Nephron progenitor cell (in vitro differentiated cells): ENCODE data around the gene TWSG1.

Source experiments
- DNase-seq: peaks from one replicate; pipeline ENCODE4 v3.0.0; 2021
- H3K27ac Mint-ChIP-seq: 2 replicates; pipeline ENCODE4 v1.8.0; 2021; ENCODE audit warnings: mild to moderate bottlenecking, moderate library complexity, mixed read lengths
- H3K27me3 Mint-ChIP-seq: 2 replicates; pipeline ENCODE4 v1.8.0; 2021; ENCODE audit warnings: mild to moderate bottlenecking, low read depth, mixed read lengths; ENCODE audit not compliant: poor library complexity
- H3K36me3 Mint-ChIP-seq: 2 replicates; pipeline ENCODE4 v1.8.0; 2021; ENCODE audit warnings: low read depth, mixed read lengths
- H3K4me1 Mint-ChIP-seq: 2 replicates; pipeline ENCODE4 v1.8.0; 2021; ENCODE audit warnings: mixed read lengths
- H3K4me3 Mint-ChIP-seq: 2 replicates; pipeline ENCODE4 v1.8.0; 2021; ENCODE audit warnings: mild to moderate bottlenecking, moderate library complexity, mixed read lengths
- H3K9me3 Mint-ChIP-seq: 2 replicates; pipeline ENCODE4 v1.8.0; 2021; ENCODE audit warnings: mild to moderate bottlenecking, moderate library complexity, mixed read lengths
- TF ChIP-seq, protein P1 (sequence below): fragments of 200-600 bp; sonication (generic); IDR thresholded peaks from 2 replicates; pipeline ENCODE4 v1.5.0; 2021; ENCODE audit warnings: antibody characterized with exemption

TWSG1 gene

GRCh38 chr18:9293948-9294347 is 40.6 kb upstream of the TWSG1 start:
- H3K36me3 Mint-ChIP-seq: peaks cover 21% of the 10 kb centered on the region
- TF ChIP-seq, protein P1, sequence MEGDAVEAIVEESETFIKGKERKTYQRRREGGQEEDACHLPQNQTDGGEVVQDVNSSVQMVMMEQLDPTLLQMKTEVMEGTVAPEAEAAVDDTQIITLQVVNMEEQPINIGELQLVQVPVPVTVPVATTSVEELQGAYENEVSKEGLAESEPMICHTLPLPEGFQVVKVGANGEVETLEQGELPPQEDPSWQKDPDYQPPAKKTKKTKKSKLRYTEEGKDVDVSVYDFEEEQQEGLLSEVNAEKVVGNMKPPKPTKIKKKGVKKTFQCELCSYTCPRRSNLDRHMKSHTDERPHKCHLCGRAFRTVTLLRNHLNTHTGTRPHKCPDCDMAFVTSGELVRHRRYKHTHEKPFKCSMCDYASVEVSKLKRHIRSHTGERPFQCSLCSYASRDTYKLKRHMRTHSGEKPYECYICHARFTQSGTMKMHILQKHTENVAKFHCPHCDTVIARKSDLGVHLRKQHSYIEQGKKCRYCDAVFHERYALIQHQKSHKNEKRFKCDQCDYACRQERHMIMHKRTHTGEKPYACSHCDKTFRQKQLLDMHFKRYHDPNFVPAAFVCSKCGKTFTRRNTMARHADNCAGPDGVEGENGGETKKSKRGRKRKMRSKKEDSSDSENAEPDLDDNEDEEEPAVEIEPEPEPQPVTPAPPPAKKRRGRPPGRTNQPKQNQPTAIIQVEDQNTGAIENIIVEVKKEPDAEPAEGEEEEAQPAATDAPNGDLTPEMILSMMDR: no peak
- peaks cover 72% of the 10 kb centered on the region for H3K9me3 Mint-ChIP-seq
- H3K4me1 Mint-ChIP-seq: no peaks in the 10 kb centered on the region
- DNase-seq: no peak
- H3K27ac Mint-ChIP-seq: no peak overlapping the region
- H3K4me3 Mint-ChIP-seq: no peak overlapping the region
- no peaks in the 10 kb centered on the region for H3K27me3 Mint-ChIP-seq

- no peaks in the 10 kb centered on the region for H3K4me1 Mint-ChIP-seq
- H3K27ac Mint-ChIP-seq: no peak overlapping the region
- no peaks in the 10 kb centered on the region for H3K27me3 Mint-ChIP-seq
- peaks cover 21% of the 10 kb centered on the region for H3K36me3 Mint-ChIP-seq
- no peak overlapping the region for H3K4me3 Mint-ChIP-seq
- no peak for DNase-seq
- TF ChIP-seq, protein P1: no peak
- peaks cover 57% of the 10 kb centered on the region for H3K9me3 Mint-ChIP-seq
Observed at GRCh38 chr18:9296233-9297006, 38.2 kb upstream of the TWSG1 start.

DNA sequence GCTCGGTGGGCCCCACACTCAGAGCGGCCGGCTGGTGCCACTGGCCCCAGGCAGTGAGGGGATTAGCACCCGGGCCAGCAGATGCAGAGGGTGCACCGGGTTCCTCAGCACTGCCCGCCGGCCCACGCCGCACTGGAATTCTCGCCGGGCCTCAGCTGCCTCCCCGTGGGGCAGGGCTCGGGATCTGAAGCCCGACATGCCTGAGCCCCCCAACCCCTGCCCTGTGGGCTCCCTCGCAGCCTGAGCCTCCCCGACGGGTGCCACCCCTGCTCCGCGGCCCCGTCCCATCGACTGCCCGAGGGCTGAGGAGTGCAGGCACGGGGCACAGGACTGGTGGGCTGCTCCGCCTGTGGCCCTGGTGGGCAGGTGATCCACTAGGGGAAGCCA is 37.6 kb upstream of the TWSG1 start:
- Mint-ChIP-seq H3K9me3 (peaks cover 54% of the 10 kb centered on the region), H3K36me3 (peaks cover 18% of the 10 kb centered on the region), H3K4me1 (peaks cover 2% of the 10 kb centered on the region), H3K4me3 (no peak overlapping the region), H3K27me3 (no peaks in the 10 kb centered on the region), H3K27ac (no peak overlapping the region)
- TF ChIP-seq, protein P1: no peak
- DNase-seq: no peak

GRCh38 chr18:9304388-9305070 is 30.0 kb upstream of the TWSG1 start:
- Mint-ChIP-seq H3K9me3 (peaks cover 44% of the 10 kb centered on the region), H3K36me3 (peaks cover 11% of the 10 kb centered on the region), H3K4me1 (peaks cover 11% of the 10 kb centered on the region), H3K27me3 (peaks cover 3% of the 10 kb centered on the region), H3K27ac (peak overlapping the region; percentile 20), H3K4me3 (no peak overlapping the region)
- TF ChIP-seq, protein P1: no peak
- DNase-seq: no peak

- no peak overlapping the region for H3K27ac Mint-ChIP-seq
- H3K9me3 Mint-ChIP-seq: peaks cover 7% of the 10 kb centered on the region
- no peaks in the 10 kb centered on the region for H3K4me1 Mint-ChIP-seq
- H3K27me3 Mint-ChIP-seq: no peaks in the 10 kb centered on the region
- TF ChIP-seq, protein P1: no peak
- H3K4me3 Mint-ChIP-seq: no peak overlapping the region
- H3K36me3 Mint-ChIP-seq: peaks cover 26% of the 10 kb centered on the region
- DNase-seq: no peak
Observed at GRCh38 chr18:9319333-9319732, 15.2 kb upstream of the TWSG1 start.
